H1 (cell line): Measurements from ENCODE around the gene AGER. TPM values are rescaled to one million over a fixed set of nuclear protein-coding genes. Genes with fewer than 3 reads are reported as not detected.

ENCODE experiments used
- CTCF ChIA-PET: fragments of 300-600 bp; sonication (Branson Sonifier 250); formaldehyde crosslinking; loops from one replicate; lab custom pipeline; 2021; ENCODE audit not compliant: partially characterized antibody; lab: Charles Lee
- POLR2A ChIA-PET: fragments of 300-600 bp; sonication (Branson Sonifier 250); formaldehyde crosslinking; loops from one replicate; lab custom pipeline; 2021; ENCODE audit warnings: inconsistent platforms; ENCODE audit not compliant: partially characterized antibody; lab: Charles Lee
- DNase-seq, 2 experiments: peaks; one replicate each; pipeline versions ENCODE4 v3.0.0 to v3.0.0-alpha.2; 2010 to 2022; ENCODE audit warnings: low spot score in 2 of 2, low read depth in 1 of 2, mixed read lengths in 1 of 2
- FAIRE-seq: peaks from 2 replicates; lab custom pipeline; 2011; peaks lifted over from hg19 to GRCh38; lab: Jason Lieb, UNC
- H2AFZ ChIP-seq: 2 replicates; pipeline ENCODE4 v1.8.1; 2012; ENCODE audit warnings: low read length, inconsistent platforms
- H2AK5ac ChIP-seq: 2 replicates; pipeline ENCODE4 v1.6.1; 2013; ENCODE audit warnings: low read depth, low read length
- H2BK120ac ChIP-seq: replicated peaks from 2 replicates; pipeline ENCODE3; 2013; ENCODE audit warnings: low read depth, low read length, inconsistent platforms
- H2BK12ac ChIP-seq: 2 replicates; pipeline ENCODE4 v1.6.1; 2013; ENCODE audit warnings: low read depth, low read length
- H2BK15ac ChIP-seq: 2 replicates; pipeline ENCODE4 v1.6.1; 2013; ENCODE audit warnings: low read length
- H2BK20ac ChIP-seq: 2 replicates; pipeline ENCODE4 v1.6.1; 2013; ENCODE audit warnings: low read length
- H2BK5ac ChIP-seq: 2 replicates; pipeline ENCODE4 v1.6.1; 2013; ENCODE audit warnings: low read depth, low read length
- H3K14ac ChIP-seq: 2 replicates; pipeline ENCODE4 v1.6.1; 2013; ENCODE audit warnings: inconsistent platforms; ENCODE audit not compliant: insufficient read length
- H3K18ac ChIP-seq: 2 replicates; pipeline ENCODE4 v1.6.1; 2013; ENCODE audit warnings: low read length; ENCODE audit errors: extremely low read depth
- H3K23ac ChIP-seq: 2 replicates; pipeline ENCODE4 v1.6.1; 2013; ENCODE audit warnings: inconsistent platforms; ENCODE audit not compliant: insufficient read length
- H3K23me2 ChIP-seq: 2 replicates; pipeline ENCODE4 v1.6.1; 2013; ENCODE audit warnings: low read depth, low read length
- H3K27ac ChIP-seq: 2 replicates; pipeline ENCODE4 v1.6.1; 2011; ENCODE audit warnings: low read depth, low read length, inconsistent platforms
- H3K27me3 ChIP-seq, 4 experiments: replicated peaks in 1 of 4; 1 replicate in 1 of 4; 2 replicates in 3 of 4; pipeline versions ENCODE4 v1.6.1 to v1.8.1; 2011 to 2013; ENCODE audit warnings: low read length in 3 of 4, mild to moderate bottlenecking in 3 of 4, inconsistent platforms in 2 of 4, mixed read lengths in 2 of 4, moderate library complexity in 1 of 4; ENCODE audit not compliant: control insufficient read depth in 3 of 4, insufficient read depth in 3 of 4; ENCODE audit errors: extremely low read depth in 1 of 4
- H3K36me3 ChIP-seq, 4 experiments: 2 replicates each; pipeline versions ENCODE4 v1.6.1 to v1.8.1; 2011 to 2013; ENCODE audit warnings: mild to moderate bottlenecking in 4 of 4, low read length in 3 of 4, moderate library complexity in 2 of 4, control low read depth in 1 of 4, inconsistent platforms in 1 of 4; ENCODE audit not compliant: insufficient read depth in 4 of 4, control insufficient read depth in 2 of 4
- H3K4ac ChIP-seq: replicated peaks from 2 replicates; pipeline ENCODE3; 2013; ENCODE audit warnings: low read length, low read depth, mixed read lengths, inconsistent platforms; ENCODE audit not compliant: insufficient read length
- H3K4me1 ChIP-seq, 4 experiments: replicated peaks in 1 of 4; 1 replicate in 1 of 4; 2 replicates in 3 of 4; pipeline versions ENCODE4 v1.6.1 to v1.8.1; 2011 to 2013; ENCODE audit warnings: low read length in 3 of 4, inconsistent platforms in 2 of 4, mixed read lengths in 1 of 4; ENCODE audit not compliant: insufficient read depth in 4 of 4, control insufficient read depth in 3 of 4
- H3K4me2 ChIP-seq, 2 experiments: 2 replicates each; pipeline versions ENCODE4 v1.6.1 to v1.8.1; 2011 to 2013; ENCODE audit warnings: low read depth in 2 of 2, low read length in 2 of 2, control low read depth in 1 of 2, inconsistent platforms in 1 of 2, mild to moderate bottlenecking in 1 of 2; ENCODE audit not compliant: insufficient read depth in 1 of 2
- H3K4me3 ChIP-seq, 4 experiments: fragments of 200-600, 300-600 bp in 1 of 4; sonication (generic), shearing (Covaris generic), sonication (Bioruptor Twin) in 1 of 4; 2 replicates each; pipeline versions ENCODE4 v1.5.1 to v1.8.1; 2011 to 2016; ENCODE audit warnings: low read length in 4 of 4, low read depth in 3 of 4, control low read depth in 2 of 4, inconsistent platforms in 2 of 4, mild to moderate bottlenecking in 2 of 4, mixed read lengths in 1 of 4, moderate library complexity in 1 of 4; ENCODE audit not compliant: insufficient read depth in 2 of 4; ENCODE audit errors: extremely low read depth in 1 of 4
- H3K56ac ChIP-seq: replicated peaks from 2 replicates; pipeline ENCODE3; 2013; ENCODE audit warnings: low read depth, mild to moderate bottlenecking, mixed read lengths, low read length, inconsistent platforms; ENCODE audit not compliant: insufficient read length
- H3K79me1 ChIP-seq: 2 replicates; pipeline ENCODE4 v1.6.1; 2013; ENCODE audit warnings: low read depth, low read length, control low read depth
- H3K79me2 ChIP-seq, 2 experiments: 2 replicates each; pipeline versions ENCODE4 v1.6.1 to v1.8.1; 2012 to 2013; ENCODE audit warnings: low read length in 2 of 2, mild to moderate bottlenecking in 2 of 2, inconsistent platforms in 1 of 2; ENCODE audit not compliant: insufficient read depth in 2 of 2, control insufficient read depth in 1 of 2
- H3K9ac ChIP-seq, 4 experiments: replicated peaks in 1 of 4; 1 replicate in 1 of 4; 2 replicates in 3 of 4; pipeline versions ENCODE4 v1.6.1 to v1.8.1; 2011 to 2013; ENCODE audit warnings: low read depth in 3 of 4, low read length in 3 of 4, control low read depth in 2 of 4, mild to moderate bottlenecking in 2 of 4, moderate library complexity in 2 of 4, inconsistent platforms in 1 of 4; ENCODE audit errors: extremely low read depth in 1 of 4
- H3K9me3 ChIP-seq, 2 experiments: 2 replicates each; pipeline versions ENCODE4 v1.6.1 to v1.8.1; 2012 to 2013; ENCODE audit warnings: mild to moderate bottlenecking in 2 of 2, moderate library complexity in 2 of 2, control low read depth in 1 of 2, inconsistent platforms in 1 of 2, low read depth in 1 of 2, low read length in 1 of 2, mixed read lengths in 1 of 2; ENCODE audit not compliant: insufficient read depth in 2 of 2
- H4K20me1 ChIP-seq, 2 experiments: replicated peaks in 1 of 2; 2 replicates each; pipeline versions ENCODE3 to v1.8.1; 2011 to 2013; ENCODE audit warnings: inconsistent platforms in 2 of 2, low read length in 2 of 2, mild to moderate bottlenecking in 1 of 2; ENCODE audit not compliant: insufficient read depth in 2 of 2, control insufficient read depth in 1 of 2
- H4K5ac ChIP-seq: 2 replicates; pipeline ENCODE4 v1.6.1; 2013; ENCODE audit warnings: low read length, low read depth, mixed read lengths, inconsistent platforms; ENCODE audit not compliant: insufficient read length
- H4K8ac ChIP-seq: 2 replicates; pipeline ENCODE4 v1.8.0; 2013; ENCODE audit warnings: mild to moderate bottlenecking, moderate library complexity, low read length, inconsistent platforms; ENCODE audit not compliant: insufficient read depth; ENCODE audit errors: extremely low read depth
- H4K91ac ChIP-seq: replicated peaks from 2 replicates; pipeline ENCODE3; 2013; ENCODE audit warnings: low read length, mixed read lengths, inconsistent platforms; ENCODE audit not compliant: insufficient read length
- CBX5 ChIP-seq: fragments of 300-800, 300-1000 bp; sonication (generic); IDR thresholded peaks from 2 replicates; pipeline ENCODE4 v1.7.1; 2016; ENCODE audit warnings: antibody characterized with exemption, low read length, low read depth
- FOSL1 ChIP-seq: IDR thresholded peaks from 2 replicates; pipeline ENCODE4 v1.6.1; 2011; ENCODE audit warnings: mild to moderate bottlenecking, low read depth, low read length, moderate library complexity; ENCODE audit not compliant: insufficient read depth
- KDM1A ChIP-seq: fragments of 200-600, 300-600 bp; sonication (generic); IDR thresholded peaks from 2 replicates; pipeline ENCODE4 v1.7.1; 2016; ENCODE audit warnings: mild to moderate bottlenecking, low read length, borderline replicate concordance
- WGBS, 2 experiments: shearing (Covaris generic) in 1 of 2; methylation state at CpG; one replicate each; pipeline versions ENCODE4 v1.1.6 to v1.1.7; 2013 to 2015; ENCODE audit warnings: low lambda C conversion rate in 2 of 2, mixed read lengths in 2 of 2, inconsistent platforms in 1 of 2, low coverage in 1 of 2, missing lambda C conversion rate in 1 of 2; ENCODE audit not compliant: insufficient replicate concordance in 2 of 2, insufficient coverage in 1 of 2, insufficient read length in 1 of 2; ENCODE audit errors: extremely low coverage in 1 of 2, missing lambda C conversion rate in 1 of 2; 5-methylcytosine and 5-hydroxymethylcytosine counted together
- polyA plus RNA-seq, 7 experiments: library from polyadenylated mRNA; depleted of rRNA in 3 of 7; stranded (reverse) in 5 of 7; unstranded in 2 of 7; fragments of >200 nt in 5 of 7; fragments of 200-250 nt in 2 of 7; gene quantifications; 1 replicate in 5 of 7; 2 replicates in 1 of 7; 4 replicates in 1 of 7; pipeline versions ENCODE4 v1.2.1 to v1.2.3, GENCODE V29; 2011 to 2013; ENCODE audit warnings: missing spikeins in 2 of 7, mixed read lengths in 2 of 7
- total RNA-seq: library from RNA; stranded (reverse); fragmentation: NEBNext Ultra II Directional; extraction: Animal tissue kit (Norgen Biotek cat#: 25700); gene quantifications from 2 replicates; pipeline ENCODE4 v1.2.1, GENCODE V29; 2021

Gene AGER
- total and polyA plus RNA-seq, 2 of the 8 experiments (the other 6 are each of a cell fraction or from before 2014, with no cell fraction given) = 3.8 to 10.9 TPM

GRCh38 chr6:32189069-32189741 lies 5.2 kb upstream of the AGER start:
- Histone ChIP-seq H3K9ac (peak overlapping the region; percentile 38 to 80 (median 56); a peak in 5 of 7 replicates), H3K14ac (no peak overlapping the region), H3K9me3 (no peaks in the 10 kb centered on the region), H3K79me2 (peaks cover 0 to 13% of the 10 kb centered on the region in 2 experiments; a peak in 2 of 4 replicates), H3K4me1 (peaks cover 2 to 26% (median 16%) of the 10 kb centered on the region in 4 experiments), H2BK5ac (peak overlapping the region; percentile 52; the same call in 1 of the 2 replicates), H3K23me2 (peaks cover 5% of the 10 kb centered on the region), H3K4me2 (peak overlapping the region; percentile 81 to 90), H3K27ac (peak overlapping the region; percentile 54), H3K27me3 (no peaks in the 10 kb centered on the region), H3K23ac (no peak overlapping the region), H2BK20ac (no peak overlapping the region), H4K20me1 (peaks cover 0 to 3% of the 10 kb centered on the region in 2 experiments), H3K4ac (peak overlapping the region; percentile 80), H2AFZ (no peak overlapping the region), H2BK15ac (no peak overlapping the region), H4K8ac (no peak overlapping the region; the same call in 1 of the 2 replicates), H2AK5ac (no peak overlapping the region), H3K36me3 (peaks cover 2 to 18% (median 14%) of the 10 kb centered on the region in 4 experiments; a peak in 7 of 8 replicates), H3K18ac (peak overlapping the region; percentile 32), H2BK12ac (no peak overlapping the region), H2BK120ac (no peak overlapping the region), H4K91ac (peak overlapping the region; percentile 7), H3K4me3 (peak overlapping the region; percentile 30 to 87 (median 64)), H3K79me1 (peaks cover 2% of the 10 kb centered on the region; the same call in 1 of the 2 replicates), H3K56ac (no peak overlapping the region), H4K5ac (no peak overlapping the region)
- DNase-seq (no peak), FAIRE-seq (no peak)
- WGBS, 2 experiments = 26% methylated on average over 8 of the region's 10 CpGs; no CpG with 5 or more reads in 1 of the 2 experiments
- ChIA-PET POLR2A (interaction anchor here (1.0 to 13.3 kb wide), 6 partner anchors 10 to 37 kb away, joined by 3 to 194 read pairs (median 3); partner anchors contain the start of genes AGPAT1, PRRT1 and RNF5), CTCF (interaction anchor here (0.5 to 3.2 kb wide), 11 partner anchors 9 to 98 kb away, joined by 3 to 13 read pairs (median 4); partner anchors contain the start of genes AGPAT1 and PRRT1)
- TF ChIP-seq KDM1A = no peak
- no peak for TF ChIP-seq FOSL1
- TF ChIP-seq CBX5 = no peak
